ENCODE data around the gene CYTH3.

GRCh38 chr7:6168477-6168868 lies 104.0 kb downstream of the CYTH3 start:
- no peak for TF ChIP-seq CTCF (optimal IDR thresholded peaks at IDR 0.05 in 1 of 3, IDR thresholded peaks at IDR 0.05 in 1 of 3, conservative IDR thresholded peaks at IDR 0.05 in 1 of 3; ENCODE audit: extremely low read depth in 1 of 3, insufficient read depth in 2 of 3, low read length in 3 of 3)
- TF ChIP-seq EZH2 (IDR thresholded peaks at IDR 0.05; ENCODE audit: low read length): no peak
